DOHH2 (cell line): Measurements from ENCODE around the gene SESN1.

Experiments used
- H3F3A ChIP-seq: fragments of 200-600 bp; sonication (generic), shearing (Covaris generic); 2 replicates; pipeline ENCODE4 v1.6.0; 2016; ENCODE audit warnings: antibody characterized with exemption, mild to moderate bottlenecking; ENCODE audit not compliant: control insufficient read depth, insufficient read depth
- H3K27ac ChIP-seq: fragments of 200-600 bp; sonication (generic); 2 replicates; pipeline ENCODE4 v1.5.1; 2014; ENCODE audit warnings: low read depth, mild to moderate bottlenecking, low read length, moderate library complexity
- H3K27me3 ChIP-seq: fragments of 200-600 bp; sonication (generic); 2 replicates; pipeline ENCODE4 v1.6.1; 2014; ENCODE audit warnings: mild to moderate bottlenecking, low read length, mixed read lengths; ENCODE audit not compliant: control insufficient read depth
- H3K36me3 ChIP-seq: fragments of 200-600 bp; sonication (generic); 2 replicates; pipeline ENCODE4 v1.6.1; 2014; ENCODE audit warnings: mild to moderate bottlenecking, low read length, moderate library complexity, mixed read lengths; ENCODE audit not compliant: control insufficient read depth
- H3K4me1 ChIP-seq: fragments of 200-600 bp; sonication (generic); 2 replicates; pipeline ENCODE4 v1.6.1; 2014; ENCODE audit warnings: mild to moderate bottlenecking, low read length, mixed read lengths; ENCODE audit not compliant: control insufficient read depth
- H3K4me2 ChIP-seq: fragments of 200-600 bp; sonication (generic); 2 replicates; pipeline ENCODE4 v1.6.0; 2014; ENCODE audit warnings: mild to moderate bottlenecking, low read length, moderate library complexity
- H3K4me3 ChIP-seq: fragments of 200-600 bp; sonication (generic); 2 replicates; pipeline ENCODE4 v1.5.1; 2014; ENCODE audit warnings: mild to moderate bottlenecking, low read length, mixed read lengths
- H3K79me2 ChIP-seq: fragments of 200-600 bp; sonication (generic); 2 replicates; pipeline ENCODE4 v1.6.1; 2014; ENCODE audit warnings: mild to moderate bottlenecking, low read length, mixed read lengths; ENCODE audit not compliant: control insufficient read depth
- H3K9me2 ChIP-seq: fragments of 200-600 bp; sonication (generic); replicated peaks from 2 replicates; pipeline ENCODE4 v1.6.1; 2014; ENCODE audit warnings: mild to moderate bottlenecking, low read length, mixed read lengths; ENCODE audit not compliant: control insufficient read depth
- H3K9me3 ChIP-seq: fragments of 200-600 bp; sonication (generic); 2 replicates; pipeline ENCODE4 v1.6.1; 2014; ENCODE audit warnings: antibody characterized with exemption, low read length, mixed read lengths; ENCODE audit not compliant: control insufficient read depth, insufficient read depth
- H4K20me1 ChIP-seq: fragments of 200-600 bp; sonication (generic); 2 replicates; pipeline ENCODE4 v1.6.0; 2014; ENCODE audit warnings: low read depth, mild to moderate bottlenecking, antibody characterized with exemption, low read length, moderate library complexity; ENCODE audit not compliant: control insufficient read depth, insufficient read depth
- CTCF ChIP-seq: fragments of 200-600 bp; sonication (generic); IDR thresholded peaks from one replicate; pipeline ENCODE4 v1.5.1; 2014; ENCODE audit warnings: antibody characterized with exemption, mild to moderate bottlenecking, low read depth, low read length; ENCODE audit not compliant: poor library complexity, severe bottlenecking
- EZH2phosphoT487 ChIP-seq: fragments of 200-600 bp; sonication (generic); IDR thresholded peaks from 2 replicates; pipeline ENCODE4 v1.6.1; 2017; ENCODE audit warnings: borderline replicate concordance, mild to moderate bottlenecking, antibody characterized with exemption, low read length, moderate library complexity, mixed read lengths

SESN1 gene

GRCh38 chr6:109052018-109052651 is 42.5 kb downstream of the SESN1 start:
- peak overlapping the region; percentile 43 for H3K4me2 ChIP-seq

GRCh38 chr6:109051301-109052017 is 43.2 kb downstream of the SESN1 start:
- Histone ChIP-seq H3K9me2 (no peaks in the 10 kb centered on the region), H3K27me3 (no peaks in the 10 kb centered on the region), H3K79me2 (no peaks in the 10 kb centered on the region), H3K27ac (no peak overlapping the region), H4K20me1 (no peaks in the 10 kb centered on the region), H3F3A (no peaks in the 10 kb centered on the region), H3K4me1 (peaks cover 26% of the 10 kb centered on the region), H3K9me3 (no peaks in the 10 kb centered on the region), H3K36me3 (no peaks in the 10 kb centered on the region), H3K4me3 (no peak overlapping the region), H3K4me2 (peak overlapping the region; percentile 10)
- TF ChIP-seq EZH2phosphoT487 = no peak
- no peak for TF ChIP-seq CTCF

More at GRCh38 chr6:109052018-109052651, 42.5 kb downstream of the SESN1 start:
- TF ChIP-seq CTCF (no peak), EZH2phosphoT487 (no peak)
- H3K27ac ChIP-seq = no peak overlapping the region
- H3K36me3 ChIP-seq = no peaks in the 10 kb centered on the region
- H4K20me1 ChIP-seq = no peaks in the 10 kb centered on the region
- H3K4me3 ChIP-seq = peak overlapping the region; percentile 7; the same call in 1 of the 2 replicates
- no peaks in the 10 kb centered on the region for H3K79me2 ChIP-seq
- no peaks in the 10 kb centered on the region for H3K9me3 ChIP-seq
- peaks cover 26% of the 10 kb centered on the region for H3K4me1 ChIP-seq
- H3F3A ChIP-seq = no peaks in the 10 kb centered on the region
- H3K27me3 ChIP-seq = no peaks in the 10 kb centered on the region
- H3K9me2 ChIP-seq = no peaks in the 10 kb centered on the region

- Histone ChIP-seq H3K36me3 (no peaks in the 10 kb centered on the region), H3K79me2 (no peaks in the 10 kb centered on the region), H3K27me3 (no peaks in the 10 kb centered on the region), H3K4me1 (peaks cover 26% of the 10 kb centered on the region), H3K27ac (no peak overlapping the region), H3K9me2 (no peaks in the 10 kb centered on the region), H3K9me3 (no peaks in the 10 kb centered on the region), H3F3A (no peaks in the 10 kb centered on the region), H4K20me1 (no peaks in the 10 kb centered on the region), H3K4me2 (no peak overlapping the region), H3K4me3 (no peak overlapping the region)
- TF ChIP-seq CTCF = no peak
- TF ChIP-seq EZH2phosphoT487 = no peak
Measured at GRCh38 chr6:109050447-109051102, 44.1 kb downstream of the SESN1 start.
